HG03108 (cell line): Measurements from ENCODE around the gene OPTN.
"Not testable (repeated sequence)": the region's sequence is repeated elsewhere in the genome, so short reads cannot be mapped to it uniquely, and the experiment has no call there.

Experiments used
- ATAC-seq: cut with Tn5 transposase; IDR thresholded peaks from one replicate; pipeline ENCODE4 v1.9.1; 2021; ENCODE audit warnings: moderate library complexity; ENCODE audit not compliant: unreplicated experiment

Gene OPTN

GRCh38 chr10:13099666-13100348 is at the start of gene OPTN:
Gene OPTN, plus strand, starts transcription at chr10:13100163. Its CDS starts 8,960 bp downstream, at chr10:13109123.
- ATAC-seq = peak; percentile 61

GRCh38 chr10:13051126-13051694 is 48.8 kb upstream of the OPTN start:
- no peak for ATAC-seq

- ATAC-seq = not testable (repeated sequence)
These were observed 46.8 kb upstream of the OPTN start for GRCh38 chr10:13053208-13053607.

GRCh38 chr10:13053794-13054462 is 46.0 kb upstream of the OPTN start:
- ATAC-seq = no peak

GRCh38 chr10:13054844-13055243 is 45.1 kb upstream of the OPTN start:
- no peak for ATAC-seq

- ATAC-seq = no peak
These were observed 43.4 kb upstream of the OPTN start for GRCh38 chr10:13056456-13057077.

- ATAC-seq = no peak
These were observed 37.2 kb upstream of the OPTN start for GRCh38 chr10:13062803-13063202.

GRCh38 chr10:13066527-13066926 is 33.4 kb upstream of the OPTN start:
- no peak for ATAC-seq

GRCh38 chr10:13067431-13067830 is 32.5 kb upstream of the OPTN start:
- ATAC-seq = no peak

- no peak for ATAC-seq
These were observed 31.9 kb upstream of the OPTN start for GRCh38 chr10:13068071-13068470.

GRCh38 chr10:13068484-13068883 is 31.5 kb upstream of the OPTN start:
- no peak for ATAC-seq

GRCh38 chr10:13072339-13072738 is 27.6 kb upstream of the OPTN start:
- no peak for ATAC-seq

- ATAC-seq = no peak
These were observed 25.2 kb upstream of the OPTN start for GRCh38 chr10:13074563-13075451.

GRCh38 chr10:13078912-13079775 is 20.8 kb upstream of the OPTN start:
- no peak for ATAC-seq

GRCh38 chr10:13079776-13080050 is 20.2 kb upstream of the OPTN start:
- no peak for ATAC-seq

GRCh38 chr10:13080643-13081042 is 19.3 kb upstream of the OPTN start:
- ATAC-seq = no peak

- not testable (repeated sequence) for ATAC-seq
These were observed 16.3 kb upstream of the OPTN start for GRCh38 chr10:13083700-13084099.

- ATAC-seq = no peak
These were observed 13.9 kb upstream of the OPTN start for GRCh38 chr10:13086056-13086455.

GRCh38 chr10:13087601-13087985 is 12.4 kb upstream of the OPTN start:
- no peak for ATAC-seq

GRCh38 chr10:13087986-13088618 is 11.9 kb upstream of the OPTN start:
- ATAC-seq = no peak
